GM19452 (cell line): ENCODE results near the gene RNF26.
"Not testable (repeated sequence)": the region's sequence is repeated elsewhere in the genome, so short reads cannot be mapped to it uniquely, and the experiment has no call there.

ENCODE experiments used
- ATAC-seq: cut with Tn5 transposase; IDR thresholded peaks from one replicate; pipeline ENCODE4 v1.9.1; 2021; ENCODE audit not compliant: unreplicated experiment

Gene RNF26

DNA sequence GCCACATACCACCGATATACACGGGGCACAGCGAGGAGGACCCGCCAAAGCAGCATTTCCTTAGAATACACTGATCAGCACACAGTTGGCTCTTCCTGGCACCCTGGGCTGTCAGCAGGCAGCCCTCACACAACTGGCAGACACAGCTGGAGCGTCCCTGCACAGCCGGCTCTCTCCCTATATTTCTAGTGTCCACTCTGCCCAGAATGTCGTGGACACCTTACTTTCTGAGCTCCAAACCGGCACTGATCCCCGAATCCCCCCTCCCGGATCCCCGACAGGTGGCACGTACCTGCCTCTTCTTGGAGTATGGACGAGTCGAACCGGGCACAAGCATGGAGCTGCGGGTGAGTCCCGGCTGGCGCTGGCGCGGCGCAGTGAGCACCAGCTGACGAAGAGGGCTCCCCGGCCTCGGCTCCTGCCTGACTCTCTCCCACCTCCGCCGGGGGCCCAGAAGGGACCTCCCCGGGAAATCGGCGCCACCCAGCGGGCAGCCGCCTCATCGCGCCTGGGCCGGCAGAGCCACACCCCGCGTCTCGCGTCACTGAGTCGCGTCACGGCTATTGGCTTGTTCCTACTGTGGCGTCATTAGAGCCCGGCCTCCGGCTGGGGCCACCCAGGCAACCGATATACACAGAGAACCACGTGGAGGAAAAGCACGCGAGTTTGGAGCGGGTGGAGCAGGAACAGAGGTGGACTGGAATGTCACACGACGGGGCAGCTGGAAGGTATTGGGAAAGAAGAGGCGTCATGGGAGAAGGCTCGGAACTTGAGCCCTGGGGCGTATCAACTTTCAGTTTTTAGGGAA, 47.1 kb downstream of the RNF26 start, which contains the start of gene USP2:
Gene USP2 (minus strand): TSS at position 510 of the 808 bp plus-strand sequence. CDS start 8,210 bp downstream, outside the sequence.
- ATAC-seq: peak; percentile 99

GRCh38 chr11:119382101-119382500, 47.8 kb downstream of the RNF26 start:
- ATAC-seq: no peak

GRCh38 chr11:119382513-119382912, 48.2 kb downstream of the RNF26 start:
- ATAC-seq: not testable (repeated sequence)

DNA sequence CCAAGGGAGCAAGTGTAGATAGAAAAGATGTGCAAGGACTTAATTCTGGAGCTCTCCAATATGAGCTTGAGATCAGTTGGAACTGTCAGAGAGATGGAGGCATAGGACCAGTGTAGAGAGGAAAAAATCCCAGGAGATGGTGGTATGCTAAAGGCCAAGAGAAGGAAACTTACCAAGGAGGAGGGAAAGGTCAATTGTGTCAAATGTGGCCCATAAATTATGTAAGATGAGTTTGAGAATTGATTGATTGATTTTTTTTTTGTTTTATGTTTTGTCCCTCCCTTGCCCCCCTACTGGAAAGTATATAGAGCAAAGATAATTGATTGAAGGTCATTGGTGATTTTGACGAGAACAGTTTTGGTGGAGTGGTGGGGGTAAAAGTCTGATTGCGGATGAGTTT, 50.0 kb downstream of the RNF26 start:
- no peak for ATAC-seq
